Breast epithelium (tissue), 4 donors: Measurements from ENCODE around the gene ITGA5. TPM values are rescaled to one million over a fixed set of nuclear protein-coding genes. Genes with fewer than 3 reads are reported as not detected.

Source experiments
- DNase-seq, 2 donors: peaks; one replicate each; pipeline ENCODE4 v3.0.0-alpha.2; 2019; ENCODE audit warnings: low spot score in 2 of 2
- H3K27ac ChIP-seq, 2 donors: fragments of 200-600 bp; sonication (generic) in 1 of 2; one replicate each; pipeline ENCODE4 v1.5.1; 2016 to 2019; ENCODE audit warnings: mild to moderate bottlenecking in 1 of 2
- H3K27me3 ChIP-seq, 2 donors: fragments of 200-600 bp; sonication (generic) in 1 of 2; one replicate each; pipeline versions ENCODE4 v1.5.1 to v1.6.0; 2017 to 2019; ENCODE audit warnings: control low read depth in 1 of 2, mild to moderate bottlenecking in 1 of 2
- H3K36me3 ChIP-seq: fragments of 200-600 bp; one replicate; pipeline ENCODE4 v1.5.1; 2019
- H3K4me1 ChIP-seq, 2 donors: fragments of 200-600 bp; sonication (generic); one replicate each; pipeline ENCODE4 v1.5.1; 2016 to 2019; ENCODE audit warnings: control low read depth in 1 of 2
- H3K4me3 ChIP-seq, 3 donors: fragments of 200-600 bp; sonication (generic); 1 replicate in 2 of 3; 2 replicates in 1 of 3; pipeline ENCODE4 v1.5.1; 2016 to 2019; ENCODE audit warnings: mild to moderate bottlenecking in 3 of 3, moderate library complexity in 2 of 3
- H3K9me3 ChIP-seq, 2 donors: fragments of 200-600 bp; sonication (generic) in 1 of 2; one replicate each; pipeline ENCODE4 v1.5.1; 2016 to 2019; ENCODE audit warnings: control low read depth in 1 of 2
- POLR2A ChIP-seq: fragments of 450-650 bp; IDR thresholded peaks from one replicate; pipeline ENCODE4 v1.6.1; 2016; ENCODE audit warnings: antibody characterized with exemption, mild to moderate bottlenecking, moderate library complexity
- POLR2AphosphoS5 ChIP-seq, 3 donors: sonication (generic); formaldehyde crosslinking; IDR thresholded peaks; one replicate each; pipeline ENCODE4 v1.6.1; 2017; ENCODE audit warnings: antibody characterized with exemption in 3 of 3
- intact Hi-C: fragments of 100-400 bp; cut with DNase I; formaldehyde crosslinking; loops from one replicate; pipeline ENCODE4 v1.15.1; 2023; ENCODE audit warnings: low total_unique reads
- total RNA-seq, 3 donors: library from RNA; depleted of rRNA; stranded (reverse); fragments of >200 nt; gene quantifications; one replicate each; pipeline ENCODE4 v1.1.0, GENCODE V29; 2016
- TF ChIP-seq, protein P1 (sequence below), 3 donors: fragments of 450-650 bp; IDR thresholded peaks; one replicate each; pipeline ENCODE4 v1.5.1; 2016 to 2017; ENCODE audit warnings: antibody characterized with exemption in 3 of 3, mild to moderate bottlenecking in 3 of 3, moderate library complexity in 3 of 3

ITGA5 gene
- total RNA-seq, 3 donors from 2014 or later: 30.4 to 135 (median 81.9) TPM

DNA sequence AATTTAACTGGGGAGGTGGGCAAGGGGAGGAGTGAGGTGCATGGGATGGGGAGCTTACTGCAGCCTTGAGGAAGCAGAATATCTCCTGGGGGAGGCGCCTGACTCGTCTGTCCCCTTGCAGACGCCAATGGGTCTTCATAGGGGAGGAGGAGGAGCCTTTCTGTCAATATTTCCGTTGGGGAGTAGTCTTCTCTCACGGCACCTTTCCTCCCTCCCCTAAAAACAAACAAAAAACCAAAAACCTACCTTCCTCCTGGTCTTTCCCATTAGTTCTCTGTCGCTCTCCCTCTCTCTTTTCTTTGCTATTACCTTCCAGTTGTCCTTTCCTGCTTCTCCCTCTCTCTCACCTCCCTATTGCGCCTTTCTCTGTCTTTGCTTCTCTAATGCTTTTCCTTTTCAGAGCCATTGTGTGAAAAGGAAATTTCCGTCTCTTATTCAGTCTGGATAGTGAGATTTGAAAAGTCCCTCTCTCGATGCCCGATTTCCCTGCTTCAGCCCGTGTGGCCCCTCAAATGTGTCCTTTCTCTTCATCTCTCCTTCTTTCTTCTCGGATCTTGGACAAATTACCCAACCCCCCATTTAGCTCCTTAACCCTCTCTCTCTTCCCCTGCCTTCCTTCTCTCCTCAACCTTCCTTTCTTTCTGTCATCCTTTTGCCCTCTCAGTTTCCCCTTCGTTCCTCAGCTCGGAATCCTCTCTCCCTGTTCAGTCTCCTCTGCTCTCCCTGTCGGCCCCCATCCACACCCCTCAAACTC lies 60.7 kb downstream of the ITGA5 start:
- DNase-seq: no peak
- intact Hi-C loops: no loop called here
- peak overlapping the region; percentile 48 to 78 (median 69) for H3K4me3 ChIP-seq
- H3K36me3 ChIP-seq: no peaks in the 10 kb centered on the region
- H3K27me3 ChIP-seq: no peaks in the 10 kb centered on the region
- TF ChIP-seq POLR2AphosphoS5 (IDR thresholded peaks at IDR 0.05): no peak
- TF ChIP-seq, protein P1, sequence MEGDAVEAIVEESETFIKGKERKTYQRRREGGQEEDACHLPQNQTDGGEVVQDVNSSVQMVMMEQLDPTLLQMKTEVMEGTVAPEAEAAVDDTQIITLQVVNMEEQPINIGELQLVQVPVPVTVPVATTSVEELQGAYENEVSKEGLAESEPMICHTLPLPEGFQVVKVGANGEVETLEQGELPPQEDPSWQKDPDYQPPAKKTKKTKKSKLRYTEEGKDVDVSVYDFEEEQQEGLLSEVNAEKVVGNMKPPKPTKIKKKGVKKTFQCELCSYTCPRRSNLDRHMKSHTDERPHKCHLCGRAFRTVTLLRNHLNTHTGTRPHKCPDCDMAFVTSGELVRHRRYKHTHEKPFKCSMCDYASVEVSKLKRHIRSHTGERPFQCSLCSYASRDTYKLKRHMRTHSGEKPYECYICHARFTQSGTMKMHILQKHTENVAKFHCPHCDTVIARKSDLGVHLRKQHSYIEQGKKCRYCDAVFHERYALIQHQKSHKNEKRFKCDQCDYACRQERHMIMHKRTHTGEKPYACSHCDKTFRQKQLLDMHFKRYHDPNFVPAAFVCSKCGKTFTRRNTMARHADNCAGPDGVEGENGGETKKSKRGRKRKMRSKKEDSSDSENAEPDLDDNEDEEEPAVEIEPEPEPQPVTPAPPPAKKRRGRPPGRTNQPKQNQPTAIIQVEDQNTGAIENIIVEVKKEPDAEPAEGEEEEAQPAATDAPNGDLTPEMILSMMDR (IDR thresholded peaks at IDR 0.05): no peak
- no peak for TF ChIP-seq POLR2A
- peak overlapping the region; percentile 90 to 93 for H3K27ac ChIP-seq
- H3K4me1 ChIP-seq: no peaks in the 10 kb centered on the region
- H3K9me3 ChIP-seq: no peaks in the 10 kb centered on the region

GRCh38 chr12:54357506-54358190 lies 61.4 kb downstream of the ITGA5 start:
- no peak for DNase-seq
- H3K27me3 ChIP-seq: no peaks in the 10 kb centered on the region
- H3K4me3 ChIP-seq: peak overlapping the region in 2 of 3 donors; percentile 69 to 78
- H3K9me3 ChIP-seq: no peaks in the 10 kb centered on the region
- no peaks in the 10 kb centered on the region for H3K4me1 ChIP-seq
- TF ChIP-seq, protein P1 (IDR thresholded peaks at IDR 0.05): no peak
- TF ChIP-seq POLR2A (no peak), POLR2AphosphoS5 (IDR thresholded peaks at IDR 0.05) (no peak)
- peak overlapping the region; percentile 90 to 93 for H3K27ac ChIP-seq
- no peaks in the 10 kb centered on the region for H3K36me3 ChIP-seq
- intact Hi-C loops: no loop called here

- H3K9me3 ChIP-seq: no peaks in the 10 kb centered on the region
- TF ChIP-seq POLR2A (no peak), POLR2AphosphoS5 (IDR thresholded peaks at IDR 0.05) (no peak)
- TF ChIP-seq, protein P1 (IDR thresholded peaks at IDR 0.05): no peak
- H3K4me1 ChIP-seq: no peaks in the 10 kb centered on the region
- peak overlapping the region; percentile 46 to 90 for H3K27ac ChIP-seq
- H3K4me3 ChIP-seq: no peak overlapping the region
- no peak for DNase-seq
- H3K36me3 ChIP-seq: no peaks in the 10 kb centered on the region
- H3K27me3 ChIP-seq: no peaks in the 10 kb centered on the region
- intact Hi-C loops: no loop called here
These were observed 62.1 kb downstream of the ITGA5 start for GRCh38 chr12:54356951-54357356.

DNA sequence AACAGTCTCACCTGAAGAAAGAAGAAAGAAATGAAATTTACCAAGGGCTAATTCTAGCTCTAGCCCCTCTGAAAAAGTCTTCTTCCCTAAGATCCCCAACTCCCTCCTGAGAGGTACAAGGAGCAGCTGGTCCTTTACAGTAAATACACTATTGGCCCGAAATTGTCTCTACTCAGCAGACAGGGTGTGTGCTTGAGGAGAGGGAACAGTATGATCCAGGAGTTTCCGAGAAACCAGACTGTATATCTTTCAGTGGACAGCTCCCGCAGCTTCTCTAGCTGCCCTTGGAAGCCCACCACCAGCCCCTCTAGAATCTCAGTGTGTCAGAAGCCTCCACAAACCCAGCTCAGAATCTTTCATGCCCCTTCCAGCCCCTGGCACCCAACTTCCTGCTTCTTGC lies 62.8 kb downstream of the ITGA5 start:
- intact Hi-C loops: no loop called here
- TF ChIP-seq POLR2A (no peak), POLR2AphosphoS5 (IDR thresholded peaks at IDR 0.05) (no peak)
- TF ChIP-seq, protein P1 (IDR thresholded peaks at IDR 0.05): no peak
- no peaks in the 10 kb centered on the region for H3K4me1 ChIP-seq

More for the DNA sequence above, 62.8 kb downstream of the ITGA5 start:
- Histone ChIP-seq H3K36me3 (no peaks in the 10 kb centered on the region), H3K4me3 (no peak overlapping the region), H3K27me3 (no peaks in the 10 kb centered on the region), H3K9me3 (no peaks in the 10 kb centered on the region), H3K27ac (peak overlapping the region in 1 of 2 donors; percentile 26)
- DNase-seq: no peak
